ENCODE data around the gene TPD52L2.
"Not testable (repeated sequence)": the region's sequence is repeated elsewhere in the genome, so short reads cannot be mapped to it uniquely, and the experiment has no call there.

Gene TPD52L2

GRCh38 chr20:63895952-63896263 is 30.8 kb downstream of the TPD52L2 start:
- DNase-seq (ENCODE audit: low read depth): no peak

DNA sequence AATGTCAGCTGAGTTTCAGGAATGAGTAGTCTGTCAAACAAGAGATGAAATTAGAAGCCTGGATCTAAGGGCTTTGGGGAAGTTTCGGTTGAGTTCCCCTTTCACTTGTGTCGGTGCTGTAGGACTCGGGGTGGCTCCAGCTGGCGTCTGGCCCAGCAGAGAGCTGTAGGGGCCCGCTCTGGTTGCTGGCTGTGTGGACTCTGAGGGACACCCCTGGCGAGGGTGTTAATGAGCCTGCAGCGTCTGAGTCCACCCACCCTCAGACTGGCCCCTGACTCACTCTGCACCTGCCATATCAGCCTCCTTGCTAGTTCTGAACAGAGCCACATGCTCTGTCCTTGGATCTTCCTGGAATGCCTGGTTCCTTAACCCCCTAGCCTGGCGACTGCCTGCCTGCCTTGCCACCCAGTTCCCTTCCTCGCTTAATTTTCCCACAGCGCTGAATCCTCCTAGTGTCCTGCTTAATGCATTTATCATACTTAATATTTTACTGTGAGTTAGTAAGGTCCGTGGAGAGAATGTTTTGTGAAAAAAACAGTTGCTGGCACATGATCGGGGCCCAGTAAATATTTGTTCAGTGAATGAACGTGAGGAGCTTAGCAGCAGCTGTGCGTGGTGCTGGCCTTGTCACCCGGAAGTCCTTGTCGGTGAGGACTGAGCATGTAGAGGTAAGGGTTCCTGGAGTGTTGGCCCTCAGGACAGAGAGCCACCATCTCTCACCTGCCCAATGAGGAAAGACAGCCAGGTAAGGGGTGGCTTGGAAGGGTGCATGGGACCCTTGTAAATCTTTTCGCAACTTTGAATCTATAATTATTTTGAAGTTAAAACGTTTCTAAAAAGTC is 31.4 kb downstream of the TPD52L2 start:
- DNase-seq (ENCODE audit: low read depth): no peak

DNA sequence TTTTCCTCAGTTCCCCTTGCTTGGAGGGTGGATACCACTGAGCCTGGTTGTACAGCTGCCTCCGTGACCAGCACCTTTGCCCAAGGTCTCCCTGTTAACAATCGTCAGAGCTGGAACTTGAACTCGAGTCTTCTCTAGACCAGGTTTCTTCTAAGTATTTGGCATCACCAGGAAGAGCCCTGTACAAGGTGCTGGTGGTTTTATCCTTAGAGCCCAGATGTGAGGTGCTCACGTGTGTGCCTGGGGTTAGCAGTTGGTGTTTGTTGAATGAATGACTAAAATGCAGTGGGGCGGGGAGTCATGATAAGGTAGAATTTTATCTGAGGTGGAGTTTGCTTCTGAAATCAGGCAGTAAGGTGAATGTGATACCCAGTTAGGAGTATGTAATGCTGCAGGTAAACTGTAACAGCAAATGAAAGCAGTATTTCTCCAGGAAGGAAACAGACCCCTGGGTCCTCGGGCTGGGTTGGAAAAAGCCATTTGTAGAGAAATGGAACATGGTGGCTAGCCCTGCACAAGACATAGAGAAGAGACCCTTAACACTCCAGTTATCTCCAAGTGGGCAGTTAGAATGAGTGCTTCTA is 33.0 kb downstream of the TPD52L2 start:
- no peak for DNase-seq (ENCODE audit: low read depth)

DNA sequence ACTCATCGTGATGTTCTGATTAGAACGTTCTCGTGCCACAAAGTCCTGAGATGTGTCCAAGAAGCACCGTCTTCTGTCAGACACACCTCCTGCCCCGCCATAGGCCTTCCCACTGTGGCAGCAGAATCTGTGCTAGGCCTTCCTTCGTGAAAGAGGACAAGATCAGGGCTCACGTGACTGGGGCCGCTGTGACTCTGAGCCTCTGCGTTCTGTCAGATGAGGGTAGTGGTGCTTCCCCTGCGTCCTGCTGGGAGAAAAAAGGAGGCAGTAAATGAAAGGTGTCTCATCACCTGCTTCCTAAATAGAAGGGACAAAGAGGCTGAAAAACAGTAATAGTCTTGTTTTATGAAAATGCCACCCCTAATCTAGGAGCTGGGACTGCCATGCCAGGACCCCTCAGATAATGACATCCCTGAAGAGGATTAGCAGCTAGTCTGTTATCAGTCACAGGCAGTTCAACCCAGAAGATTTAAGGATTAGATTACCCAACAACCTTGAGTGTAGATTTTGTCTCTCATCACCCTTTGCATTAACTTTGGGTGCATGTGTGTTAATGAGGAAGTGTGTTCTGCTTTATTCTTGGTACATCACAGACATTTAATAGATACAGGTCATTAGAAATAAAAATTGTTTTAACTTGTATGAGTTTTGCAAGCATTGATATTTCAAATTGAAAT is 34.0 kb downstream of the TPD52L2 start:
- no peak for DNase-seq (ENCODE audit: low read depth)

GRCh38 chr20:63900413-63900812 is 35.3 kb downstream of the TPD52L2 start:
- DNase-seq (ENCODE audit: low read depth): no peak

DNA sequence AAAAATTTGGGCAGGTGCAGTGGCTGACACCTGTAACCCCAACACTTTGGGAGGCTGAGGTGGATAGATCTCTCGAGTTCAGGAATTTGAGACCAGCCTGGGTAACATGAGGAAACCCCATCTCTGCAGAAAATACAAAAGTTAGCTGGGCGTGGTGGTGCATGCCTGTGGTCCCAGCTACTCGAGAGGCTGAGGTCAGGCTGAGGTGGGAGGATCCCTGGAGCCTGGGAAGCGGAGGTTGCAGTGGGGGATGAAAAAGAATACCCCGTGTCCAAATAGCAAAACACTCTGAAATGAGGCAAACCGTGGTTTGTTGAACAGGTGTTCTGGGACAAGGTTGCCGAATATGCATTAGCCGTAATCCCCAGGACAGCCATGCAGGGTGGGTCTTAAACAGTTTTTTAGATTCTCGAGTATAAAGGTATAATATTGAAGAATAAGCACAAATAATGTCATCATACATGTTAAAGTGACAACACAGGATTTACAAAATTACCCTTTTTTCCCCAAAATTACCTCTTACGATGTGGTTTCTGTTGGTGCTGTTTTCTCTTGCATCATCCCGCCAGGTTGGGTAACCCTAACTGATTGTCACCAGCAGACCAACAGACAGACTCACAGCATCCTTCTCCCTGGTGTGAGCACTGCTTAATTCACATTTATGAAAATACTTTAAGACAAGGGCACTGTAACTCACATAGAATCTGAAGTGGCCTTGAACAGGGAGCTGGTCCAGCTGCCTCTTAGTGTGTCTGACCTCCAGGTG is 38.9 kb downstream of the TPD52L2 start:
- DNase-seq (ENCODE audit: low read depth): no peak

- no peak for DNase-seq (ENCODE audit: low read depth)
Observed at GRCh38 chr20:63908008-63908682, 43.1 kb downstream of the TPD52L2 start.

DNA sequence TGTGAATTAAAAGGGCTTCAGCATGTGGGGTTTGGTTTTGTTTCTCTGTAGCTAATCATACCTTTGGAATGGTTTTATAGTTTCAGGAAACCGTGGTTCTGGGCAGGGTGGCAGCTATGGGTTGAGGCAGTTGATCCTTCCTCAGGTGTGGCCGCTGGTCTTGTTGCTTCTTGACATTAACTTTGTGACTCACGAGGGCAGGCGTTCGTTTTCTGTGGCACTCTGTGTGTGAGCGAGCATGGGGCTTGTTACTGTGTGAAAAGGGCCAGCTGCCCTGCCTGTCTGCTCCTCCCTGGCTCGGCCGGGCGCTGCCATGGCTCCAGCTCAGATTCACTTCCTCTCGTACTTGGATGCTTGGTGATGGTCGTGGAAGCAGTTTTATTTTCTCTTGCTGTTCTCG is 46.1 kb downstream of the TPD52L2 start:
- DNase-seq (ENCODE audit: low read depth): no peak

GRCh38 chr20:63913768-63914167 is 48.7 kb downstream of the TPD52L2 start:
- DNase-seq (ENCODE audit: low read depth): no peak

DNA sequence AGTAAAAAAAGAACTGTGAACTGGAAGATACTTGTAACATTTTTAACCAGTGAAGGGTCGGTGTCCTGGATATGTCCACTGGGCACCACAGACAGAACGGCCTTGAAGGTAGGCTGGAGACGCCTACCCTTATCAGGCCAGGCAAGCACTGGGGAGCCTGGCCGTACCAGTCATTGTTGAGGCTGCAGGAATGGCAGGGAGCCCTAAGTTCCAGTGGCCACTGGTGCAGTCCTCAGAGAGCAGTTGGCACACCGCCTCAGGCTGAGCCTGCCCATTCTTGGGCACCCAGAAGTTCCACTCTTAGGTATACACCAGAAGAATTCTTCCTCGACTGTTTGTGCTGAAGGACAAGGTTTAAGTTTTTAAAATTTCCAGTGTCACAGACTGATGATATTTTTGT is 50.4 kb downstream of the TPD52L2 start:
- DNase-seq (ENCODE audit: low read depth): no peak

DNA sequence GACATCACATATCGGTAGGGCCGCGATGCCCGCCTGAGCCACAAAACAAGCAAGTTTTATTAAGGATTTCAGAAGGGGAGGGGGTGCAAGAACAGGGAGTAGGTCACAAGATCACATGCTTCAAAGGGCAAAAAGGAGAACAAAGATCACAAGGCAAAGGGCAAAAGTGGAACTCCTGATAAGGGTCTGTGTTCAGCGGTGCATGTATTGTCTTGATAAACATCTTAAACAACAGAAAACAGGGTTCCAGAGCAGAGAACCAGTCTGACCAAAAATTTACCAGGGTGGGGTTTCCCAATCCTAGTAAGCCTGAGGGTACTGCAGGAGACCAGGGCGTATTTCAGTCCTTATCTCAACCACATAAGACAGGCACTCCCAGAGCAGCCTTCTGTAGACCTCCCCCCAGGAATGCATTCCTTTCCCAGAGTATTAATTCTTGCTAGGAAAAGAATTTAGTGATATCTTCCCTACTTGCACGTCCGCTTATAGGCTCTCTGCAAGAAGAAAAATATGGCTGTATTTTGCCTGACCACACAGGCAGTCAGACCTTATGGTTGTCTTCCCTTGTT is 51.4 kb downstream of the TPD52L2 start:
- DNase-seq (ENCODE audit: low read depth): not testable (repeated sequence)

DNA sequence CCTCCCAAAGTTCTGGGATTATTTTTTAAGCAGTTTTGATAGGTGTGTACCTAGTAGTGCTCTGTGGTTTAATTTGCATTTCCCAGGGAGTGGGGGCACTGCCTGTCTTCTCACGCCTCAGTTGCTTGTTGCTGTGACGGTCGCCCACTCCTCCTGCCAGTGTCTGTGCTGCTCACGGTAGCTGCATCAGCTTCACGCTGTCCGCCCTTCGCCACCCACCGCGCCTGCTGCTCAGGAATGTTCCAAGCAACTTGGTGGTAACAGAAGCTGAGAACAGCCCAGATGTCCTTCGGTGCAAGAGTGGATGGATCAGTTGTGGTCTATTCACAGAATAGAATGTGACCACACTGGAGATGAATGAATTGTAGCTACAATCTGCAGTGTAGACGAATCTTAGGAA is 52.7 kb downstream of the TPD52L2 start:
- DNase-seq (ENCODE audit: low read depth): no peak

DNA sequence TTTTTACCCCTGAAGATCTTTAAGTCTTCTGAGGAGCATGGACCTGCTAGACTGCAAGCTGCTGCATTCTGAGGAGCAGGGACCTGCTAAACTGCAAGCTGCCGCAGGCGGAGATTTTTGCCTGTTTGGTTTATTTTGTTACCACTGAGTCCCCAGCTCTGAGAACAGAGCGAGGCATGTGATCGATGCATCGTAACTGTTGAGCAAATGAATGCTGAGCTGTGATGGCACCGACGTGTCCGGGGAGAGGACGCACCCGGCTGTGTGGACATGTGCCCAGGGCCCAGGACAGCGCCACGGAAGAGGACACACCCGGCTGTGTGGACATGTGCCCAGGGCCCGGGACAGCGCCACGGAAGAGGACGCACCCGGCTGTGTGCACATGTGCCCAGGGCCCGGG is 54.1 kb downstream of the TPD52L2 start:
- DNase-seq (ENCODE audit: low read depth): no peak

GRCh38 chr20:63920226-63920625 is 55.2 kb downstream of the TPD52L2 start:
- no peak for DNase-seq (ENCODE audit: low read depth)

DNA sequence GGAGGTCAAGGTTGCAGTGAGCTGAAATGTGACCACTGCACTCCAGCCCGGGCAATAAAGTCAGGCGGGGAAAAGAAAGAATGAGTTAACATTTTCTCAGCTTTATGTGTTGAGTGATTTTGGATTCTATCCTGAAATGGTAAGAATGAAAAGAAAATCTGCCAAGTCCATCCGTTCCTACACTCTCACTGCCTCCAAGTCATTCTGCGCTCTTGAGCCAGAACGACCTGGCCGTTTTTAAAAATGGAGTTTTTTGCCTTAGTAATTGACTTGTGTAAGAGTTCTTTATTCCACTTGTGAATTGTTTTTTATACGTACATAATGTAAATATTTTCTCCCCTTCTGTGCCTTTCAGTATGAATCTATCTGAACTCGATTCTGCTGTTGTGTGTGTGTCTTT is 58.6 kb downstream of the TPD52L2 start:
- no peak for DNase-seq (ENCODE audit: low read depth)

DNA sequence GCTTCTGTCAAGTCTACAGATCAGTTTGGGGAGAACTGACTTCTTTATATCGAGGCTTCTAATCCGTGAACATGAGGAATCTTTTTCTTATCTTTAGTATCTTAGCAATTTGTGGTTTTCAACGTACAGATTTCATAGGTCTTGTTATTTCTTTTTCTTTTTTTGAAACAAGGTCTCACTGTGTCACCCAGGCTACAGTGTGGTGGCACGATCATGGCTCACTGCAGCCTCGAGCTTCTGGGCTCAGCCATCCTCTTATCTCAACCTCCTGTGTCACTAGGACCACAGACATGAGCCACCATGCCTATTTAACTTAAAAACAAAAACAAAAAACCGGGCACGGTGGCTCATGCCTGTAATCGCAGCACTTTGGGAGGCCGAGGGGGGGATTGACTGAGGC is 59.2 kb downstream of the TPD52L2 start:
- no peak for DNase-seq (ENCODE audit: low read depth)

GRCh38 chr20:63926298-63926697 is 61.2 kb downstream of the TPD52L2 start:
- no peak for DNase-seq (ENCODE audit: low read depth)

DNA sequence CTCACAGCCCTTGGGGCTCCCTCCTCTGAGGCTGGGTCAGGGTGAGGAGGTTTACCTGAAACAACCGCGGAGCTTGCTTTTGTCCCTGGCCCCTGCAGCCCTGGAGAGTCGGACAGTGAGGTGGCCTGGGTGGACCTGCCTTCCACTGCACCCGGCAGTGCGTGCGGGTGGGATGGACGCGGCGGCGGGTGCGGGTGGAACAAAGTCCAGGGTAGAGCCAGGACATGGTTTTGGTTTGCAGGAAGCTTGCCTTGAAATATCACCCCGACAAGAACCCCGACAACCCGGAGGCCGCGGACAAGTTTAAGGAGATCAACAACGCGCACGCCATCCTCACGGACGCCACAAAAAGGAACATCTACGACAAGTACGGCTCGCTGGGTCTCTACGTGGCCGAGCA is 64.0 kb downstream of the TPD52L2 start:
- no peak for DNase-seq (ENCODE audit: low read depth)

DNA sequence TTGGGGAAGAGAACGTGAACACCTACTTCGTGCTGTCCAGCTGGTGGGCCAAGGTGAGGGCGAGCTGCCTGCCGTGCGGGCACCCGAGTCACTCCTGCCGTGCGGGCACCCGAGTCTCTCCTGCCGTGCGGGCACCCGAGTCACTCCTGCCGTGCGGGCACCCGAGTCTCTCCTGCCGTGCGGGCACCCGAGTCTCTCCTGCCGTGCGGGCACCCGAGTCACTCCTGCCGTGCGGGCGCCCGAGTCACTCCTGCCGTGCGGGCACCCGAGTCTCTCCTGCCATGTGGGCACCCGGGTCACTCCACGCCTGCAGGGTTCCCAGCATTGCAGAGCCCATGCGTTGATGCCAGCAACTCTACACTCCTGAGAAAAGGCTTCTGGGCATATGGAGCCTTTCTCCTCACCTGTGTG is 64.4 kb downstream of the TPD52L2 start:
- DNase-seq (ENCODE audit: low read depth): not testable (repeated sequence)

GRCh38 chr20:63930971-63931553 is 66.0 kb downstream of the TPD52L2 start:
- DNase-seq (ENCODE audit: low read depth): no peak

DNA sequence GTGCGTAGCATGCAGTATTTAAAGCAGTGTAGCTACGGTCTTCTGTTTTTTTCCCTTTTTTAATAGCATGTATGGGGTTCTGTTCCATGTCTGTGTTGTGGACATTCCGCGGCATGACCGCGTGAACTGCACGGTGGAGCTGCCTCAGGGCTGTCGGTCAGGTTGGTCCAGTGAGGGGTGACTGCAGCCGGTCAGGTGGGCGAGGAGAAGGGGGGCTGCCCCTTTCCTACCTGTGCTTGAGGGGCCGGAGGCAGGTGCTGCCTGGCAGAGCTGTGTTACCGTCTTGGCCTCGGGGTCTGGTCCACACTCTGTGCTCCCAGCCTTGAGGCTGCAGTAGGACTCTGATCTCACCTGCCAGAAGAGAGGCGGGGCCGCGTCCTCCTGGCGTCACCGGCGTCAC is 66.7 kb downstream of the TPD52L2 start:
- DNase-seq (ENCODE audit: low read depth): no peak

Measured in activated T-cell treated with anti-CD3 and anti-CD28 coated beads for 1 hour (primary cell).